Measurements from ENCODE around the gene PNKP. TPM values are rescaled to one million over a fixed set of nuclear protein-coding genes. Genes with fewer than 3 reads are reported as not detected.

PNKP gene
- total RNA-seq, 2 donors from 2014 or later: 71.1 to 74.5 TPM

DNA sequence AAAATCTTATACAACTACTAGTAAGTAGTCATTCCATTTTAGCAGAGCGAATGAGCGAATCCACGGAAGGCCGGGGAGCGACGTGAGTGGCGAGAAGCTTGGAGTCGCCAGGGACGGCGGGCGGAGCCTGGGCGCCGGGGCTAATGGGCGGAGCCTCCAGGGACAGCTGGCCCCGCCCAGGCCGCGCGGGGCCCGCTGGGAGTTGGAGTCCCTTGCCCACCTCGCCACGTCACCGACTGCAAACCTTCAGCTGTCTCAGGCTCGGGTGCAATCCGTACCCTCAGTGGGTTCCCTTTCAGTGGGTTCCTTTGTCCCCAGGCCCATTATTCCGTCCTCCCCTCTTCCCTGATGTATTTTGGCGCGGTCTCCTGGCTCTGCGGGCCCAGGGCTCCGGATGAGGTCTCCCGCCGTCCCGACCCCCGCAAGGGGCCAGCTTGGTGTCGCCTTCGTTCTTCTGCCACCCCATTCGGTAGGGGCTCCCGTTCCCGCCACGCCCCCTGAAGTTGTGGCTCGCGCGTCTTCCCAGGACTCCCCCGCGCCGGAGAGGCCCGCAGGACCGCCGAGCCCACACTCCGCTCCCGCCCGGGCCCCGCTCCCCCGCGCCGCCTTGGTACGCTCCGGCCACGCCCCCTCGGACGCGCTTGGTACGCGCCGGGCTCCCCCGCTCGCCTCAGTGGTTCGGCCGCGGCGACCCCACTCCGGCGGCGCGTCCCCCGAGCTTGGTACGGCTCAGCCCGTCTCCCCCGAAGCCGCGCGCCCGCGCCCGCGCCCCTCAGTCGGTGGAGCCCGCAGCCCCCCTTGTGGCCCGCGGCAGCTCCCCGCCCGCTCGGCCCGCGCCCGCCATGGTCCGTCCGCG, 16.7 kb downstream of the PNKP start, which contains the start of gene PTOV1:
TSS of gene PTOV1 (plus strand) at position 673 of the 856 bp plus-strand sequence.
- Mint-ChIP-seq H3K27me3 (ENCODE audit: low read depth) (no peaks in the 10 kb centered on the region), H3K9me3 (peaks cover 5% of the 10 kb centered on the region in 2 donors), H3K4me1 (ENCODE audit: low read depth) (peaks cover 47% of the 10 kb centered on the region), H3K4me3 (peak within 1 kb of the TSS; percentile 86 to 87), H3K36me3 (ENCODE audit: insufficient read depth in 2 of 2) (peaks cover 10 to 12% of the 10 kb centered on the region in 2 donors), H3K27ac (peak within 1 kb of the TSS; percentile 92)
- ATAC-seq (replicated peaks in 1 of 2) (peak; percentile 88 to 89), DNase-seq (peak; percentile 92 to 94)

DNA sequence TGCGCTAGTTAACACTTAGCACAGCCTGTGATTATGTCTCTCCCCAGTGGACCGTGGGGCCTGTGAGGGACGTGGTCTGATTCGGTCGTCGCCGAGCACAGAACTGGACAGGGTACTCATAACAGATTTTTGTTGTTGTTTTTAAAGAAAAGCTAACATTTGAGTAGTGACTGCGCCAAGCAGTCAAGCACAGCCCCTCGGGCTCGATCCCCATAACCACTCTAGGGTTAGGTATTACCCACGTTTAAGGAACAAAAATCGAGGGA, 17.2 kb downstream of the PNKP start:
- Mint-ChIP-seq H3K4me3 (peak overlapping the region; percentile 86 to 87), H3K27ac (peak overlapping the region; percentile 92), H3K36me3 (ENCODE audit: insufficient read depth in 2 of 2) (peaks cover 10 to 12% of the 10 kb centered on the region in 2 donors), H3K4me1 (ENCODE audit: low read depth) (peaks cover 47% of the 10 kb centered on the region), H3K9me3 (peaks cover 5% of the 10 kb centered on the region in 2 donors), H3K27me3 (ENCODE audit: low read depth) (no peaks in the 10 kb centered on the region)
- DNase-seq (no peak), ATAC-seq (replicated peaks in 1 of 2) (no peak)

DNA sequence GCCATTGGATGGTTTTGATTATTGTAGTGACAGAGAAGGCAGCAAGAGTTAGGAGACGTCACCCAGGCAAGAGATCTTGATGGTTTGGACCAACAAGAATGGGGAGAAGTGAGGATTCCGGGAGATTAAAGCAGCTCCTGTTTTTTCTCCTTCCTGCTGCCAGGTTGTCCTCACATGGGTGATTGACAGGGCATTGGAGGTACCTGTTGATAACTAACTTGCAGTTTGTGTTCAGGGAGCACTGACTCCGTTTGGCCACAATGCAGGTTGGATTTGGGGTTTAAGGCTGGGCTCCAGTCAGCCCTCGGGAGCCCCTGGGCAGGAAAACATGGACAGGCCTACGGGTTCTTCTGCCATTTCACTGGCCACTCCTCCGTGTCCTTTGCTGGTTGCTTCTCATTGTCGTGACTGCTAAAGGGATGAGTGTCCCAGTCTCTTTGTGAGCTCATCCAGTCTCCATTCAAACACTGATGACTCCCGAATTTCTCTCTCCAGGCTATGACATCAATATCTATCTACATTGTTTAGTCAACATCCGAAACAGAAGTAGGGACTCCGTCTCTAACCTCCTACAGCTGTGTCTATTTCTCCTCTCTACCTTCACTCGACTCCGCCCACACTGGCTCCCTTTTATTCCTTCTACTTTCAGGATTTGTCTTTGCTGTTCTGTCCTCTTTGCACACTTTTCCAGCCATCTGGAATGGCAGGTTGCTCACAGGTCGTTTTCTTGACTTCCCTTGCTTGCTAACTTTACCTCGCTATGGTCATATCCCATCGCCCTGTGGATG, 17.7 kb downstream of the PNKP start:
- no peaks in the 10 kb centered on the region for H3K27me3 Mint-ChIP-seq (ENCODE audit: low read depth)
- H3K4me1 Mint-ChIP-seq (ENCODE audit: low read depth): peaks cover 47% of the 10 kb centered on the region
- ATAC-seq (replicated peaks in 1 of 2) (no peak), DNase-seq (no peak)
- H3K36me3 Mint-ChIP-seq (ENCODE audit: insufficient read depth in 2 of 2): peaks cover 10 to 12% of the 10 kb centered on the region in 2 donors
- peaks cover 5% of the 10 kb centered on the region in 2 donors for H3K9me3 Mint-ChIP-seq
- H3K27ac Mint-ChIP-seq: peak overlapping the region; percentile 62
- peak overlapping the region; percentile 86 to 87 for H3K4me3 Mint-ChIP-seq

DNA sequence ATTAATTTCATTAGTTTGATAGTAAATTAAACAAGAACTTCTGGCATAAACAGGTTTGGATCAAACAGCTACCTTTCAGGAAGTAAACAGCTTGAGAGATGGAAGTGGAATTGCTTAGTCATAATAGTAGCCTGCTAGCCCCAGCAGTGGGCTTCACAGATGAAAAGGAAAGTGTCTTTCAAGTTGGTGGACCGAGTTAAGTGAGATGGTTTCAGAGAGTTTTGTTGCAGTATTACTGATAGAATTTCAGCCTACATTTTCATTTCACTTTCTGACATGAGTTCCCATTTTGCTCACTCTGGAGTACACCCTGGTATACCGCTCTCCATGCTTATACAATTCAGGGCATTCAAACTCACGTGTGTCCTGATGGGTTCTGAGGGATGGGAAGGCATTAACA, 18.4 kb downstream of the PNKP start:
- Mint-ChIP-seq H3K27ac (peak overlapping the region; percentile 62), H3K4me1 (ENCODE audit: low read depth) (peaks cover 46% of the 10 kb centered on the region), H3K36me3 (ENCODE audit: insufficient read depth in 2 of 2) (peaks cover 10 to 12% of the 10 kb centered on the region in 2 donors), H3K4me3 (peak overlapping the region; percentile 45 to 70), H3K9me3 (peaks cover 5% of the 10 kb centered on the region in 2 donors), H3K27me3 (ENCODE audit: low read depth) (no peaks in the 10 kb centered on the region)
- DNase-seq: no peak
- no peak for ATAC-seq (replicated peaks in 1 of 2)

DNA sequence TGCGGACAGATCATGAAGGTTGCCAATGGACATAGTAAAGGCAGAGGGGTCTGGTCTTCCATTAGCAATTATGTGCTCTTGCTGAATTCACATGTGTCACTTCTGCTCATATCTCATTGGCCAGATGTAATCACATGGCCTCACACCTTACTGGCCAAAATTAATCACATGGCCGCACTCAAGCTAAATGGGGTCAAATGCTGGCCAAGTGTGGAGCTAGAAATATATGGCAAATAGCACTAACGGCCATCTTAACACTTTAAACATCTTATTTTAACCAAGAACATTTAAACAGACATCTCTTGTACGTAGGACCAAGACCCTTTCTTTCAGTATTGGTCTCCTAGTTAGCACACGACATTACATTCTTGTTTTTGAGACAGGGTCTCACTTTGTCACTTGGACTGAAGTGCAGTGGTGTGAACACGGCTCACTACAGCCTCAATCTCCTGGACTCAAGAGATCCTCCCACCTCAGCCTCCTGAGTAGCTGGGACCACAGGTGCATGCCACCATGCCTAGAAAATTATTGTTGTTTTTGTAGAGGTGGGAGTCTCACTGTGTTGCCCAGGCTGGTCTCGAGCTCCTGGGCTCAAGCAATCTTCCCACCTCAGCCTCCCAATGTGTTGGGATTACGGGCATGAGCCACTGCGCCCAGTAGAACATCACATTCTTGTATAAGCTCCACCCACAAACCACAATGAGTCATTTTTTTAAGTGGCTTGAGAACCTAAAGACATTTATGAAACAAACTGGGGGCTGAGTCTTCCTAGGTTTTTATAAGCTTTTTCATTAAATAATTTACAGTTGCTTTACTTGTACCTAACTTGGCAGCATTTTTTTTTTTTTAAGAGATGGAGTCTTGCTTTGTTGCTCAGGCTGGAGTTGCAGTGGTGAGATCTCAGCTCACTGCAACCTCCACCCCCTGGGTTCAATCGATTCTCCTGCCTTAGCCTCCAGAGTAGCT, 19.4 kb downstream of the PNKP start:
- H3K36me3 Mint-ChIP-seq (ENCODE audit: insufficient read depth in 2 of 2): peaks cover 10 to 12% of the 10 kb centered on the region in 2 donors
- H3K9me3 Mint-ChIP-seq: peaks cover 5% of the 10 kb centered on the region in 2 donors
- DNase-seq: no peak
- peak overlapping the region; percentile 40 to 45 for H3K4me3 Mint-ChIP-seq
- no peak overlapping the region for H3K27ac Mint-ChIP-seq
- ATAC-seq (replicated peaks in 1 of 2): no peak
- H3K27me3 Mint-ChIP-seq (ENCODE audit: low read depth): no peaks in the 10 kb centered on the region
- peaks cover 36% of the 10 kb centered on the region for H3K4me1 Mint-ChIP-seq (ENCODE audit: low read depth)

DNA sequence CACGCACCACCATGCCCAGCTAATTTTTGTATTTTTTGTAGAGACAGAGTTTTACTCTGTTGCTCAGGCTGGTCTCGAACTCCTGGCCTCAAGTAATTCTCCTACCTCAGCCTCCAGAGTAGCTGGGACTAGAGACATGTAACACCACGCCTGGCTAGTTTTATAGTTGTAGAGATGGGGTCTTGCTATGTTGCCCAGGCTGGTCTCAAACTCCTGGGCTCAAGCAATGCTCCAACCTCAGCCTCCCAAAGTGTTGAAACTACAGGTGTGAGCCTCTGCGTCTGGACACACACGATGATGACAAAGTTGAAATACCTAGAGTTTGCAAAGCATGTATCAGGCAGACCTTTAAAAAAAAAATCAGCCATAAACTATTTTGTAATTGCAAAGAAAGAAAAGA, 21.0 kb downstream of the PNKP start:
- Mint-ChIP-seq H3K4me3 (no peak overlapping the region), H3K9me3 (peaks cover 5% of the 10 kb centered on the region in 2 donors), H3K27ac (no peak overlapping the region), H3K27me3 (ENCODE audit: low read depth) (no peaks in the 10 kb centered on the region), H3K4me1 (ENCODE audit: low read depth) (peaks cover 24% of the 10 kb centered on the region), H3K36me3 (ENCODE audit: insufficient read depth in 2 of 2) (peaks cover 10 to 12% of the 10 kb centered on the region in 2 donors)
- DNase-seq (no peak), ATAC-seq (replicated peaks in 1 of 2) (no peak)

DNA sequence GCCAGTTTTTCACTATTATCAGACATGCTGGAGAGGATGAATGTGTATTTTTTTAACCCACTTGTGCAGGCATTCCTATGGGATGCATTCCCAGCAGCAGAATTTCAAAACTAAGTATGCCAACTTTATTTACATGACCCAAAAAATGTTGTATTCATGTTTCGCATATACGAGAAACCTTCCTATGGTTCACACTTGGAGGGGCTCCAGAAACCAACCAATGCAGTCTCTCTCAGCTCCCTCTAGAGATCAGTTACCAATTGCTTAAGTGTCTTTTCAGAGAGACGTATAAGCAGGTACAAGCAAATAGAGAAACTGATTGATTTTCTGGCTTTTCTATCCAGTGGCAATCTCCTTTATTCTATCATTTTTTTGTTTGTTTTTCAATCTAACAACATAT, 22.0 kb downstream of the PNKP start:
- peaks cover 24% of the 10 kb centered on the region for H3K4me1 Mint-ChIP-seq (ENCODE audit: low read depth)
- peaks cover 10 to 12% of the 10 kb centered on the region in 2 donors for H3K36me3 Mint-ChIP-seq (ENCODE audit: insufficient read depth in 2 of 2)
- peaks cover 5% of the 10 kb centered on the region in 2 donors for H3K9me3 Mint-ChIP-seq
- ATAC-seq (replicated peaks in 1 of 2): no peak
- no peak overlapping the region for H3K27ac Mint-ChIP-seq
- H3K27me3 Mint-ChIP-seq (ENCODE audit: low read depth): no peaks in the 10 kb centered on the region
- DNase-seq: no peak
- no peak overlapping the region for H3K4me3 Mint-ChIP-seq

DNA sequence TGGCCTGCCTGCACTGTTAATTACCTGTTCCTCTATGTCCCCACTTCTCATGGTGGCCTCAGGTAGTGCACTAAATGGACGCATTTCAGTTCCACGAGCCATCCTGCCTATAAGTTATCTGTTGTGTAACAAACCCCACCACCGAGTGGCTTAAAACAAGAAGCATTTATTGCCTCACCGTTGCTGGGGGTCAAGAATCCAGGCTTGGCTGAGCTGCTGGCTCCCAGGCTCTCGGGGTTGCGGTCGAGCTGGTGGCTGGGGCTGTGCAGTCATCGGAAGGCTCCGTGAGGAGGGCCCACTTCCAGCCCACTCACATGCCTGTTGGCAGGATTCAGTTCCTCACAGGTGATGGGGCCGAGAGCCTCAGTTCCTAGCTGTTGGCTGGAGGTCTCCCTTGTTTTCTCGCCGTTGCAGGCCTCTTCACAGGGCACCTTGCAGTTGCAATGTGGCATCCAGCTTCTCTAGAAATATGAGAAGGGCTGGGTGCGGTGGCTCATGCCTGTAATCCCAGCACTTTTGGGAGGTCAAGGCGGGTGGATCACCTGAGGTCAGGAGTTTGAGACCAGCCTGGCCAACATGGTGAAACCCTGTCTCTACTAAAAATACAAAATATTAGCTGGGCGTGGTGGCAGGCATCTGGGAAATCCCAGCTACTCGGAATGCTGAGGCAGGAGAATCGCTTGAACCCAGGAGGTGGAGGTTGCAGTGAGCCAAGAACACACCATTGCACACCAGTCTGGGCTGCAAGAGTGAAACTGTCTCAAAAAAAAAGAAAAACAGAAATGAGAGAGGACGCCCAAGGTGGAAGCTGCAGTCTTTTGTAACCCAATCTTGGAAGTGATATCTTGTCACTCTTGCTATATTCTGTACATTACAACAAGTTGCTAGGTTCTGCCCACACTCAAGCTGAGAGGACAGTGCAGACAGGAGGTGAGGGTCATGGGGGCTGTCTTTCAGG, 23.0 kb downstream of the PNKP start:
- H3K9me3 Mint-ChIP-seq: peaks cover 5% of the 10 kb centered on the region in 2 donors
- no peak for ATAC-seq (replicated peaks in 1 of 2)

DNA sequence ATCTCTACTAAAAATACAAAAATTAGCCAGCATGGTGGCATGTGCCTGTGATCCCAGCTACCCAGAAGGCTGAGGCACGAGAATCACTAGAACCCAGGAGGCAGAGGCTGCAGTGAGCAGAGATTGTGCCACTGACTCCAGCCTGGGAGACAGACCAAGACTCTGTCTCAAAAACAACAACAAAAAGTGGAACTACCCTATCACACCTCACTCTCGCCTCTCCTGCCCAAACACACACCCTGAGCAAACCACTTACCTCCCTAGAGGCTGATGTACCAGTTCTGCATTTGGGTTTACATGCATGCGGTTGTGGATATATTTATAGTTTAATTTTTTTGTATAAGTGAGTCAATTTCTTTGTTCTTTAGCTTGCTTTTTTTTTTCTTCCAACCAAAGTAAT, 24.1 kb downstream of the PNKP start:
- no peak for DNase-seq
- H3K27ac Mint-ChIP-seq: no peak overlapping the region
- peaks cover under 1 to 5% of the 10 kb centered on the region in 2 donors for H3K36me3 Mint-ChIP-seq (ENCODE audit: insufficient read depth in 2 of 2)
- H3K4me1 Mint-ChIP-seq (ENCODE audit: low read depth): peaks cover 5% of the 10 kb centered on the region
- no peaks in the 10 kb centered on the region for H3K9me3 Mint-ChIP-seq
- no peak overlapping the region for H3K4me3 Mint-ChIP-seq
- no peaks in the 10 kb centered on the region for H3K27me3 Mint-ChIP-seq (ENCODE audit: low read depth)
- ATAC-seq (replicated peaks in 1 of 2): no peak

More for the DNA sequence above, 23.0 kb downstream of the PNKP start:
- peaks cover 17% of the 10 kb centered on the region for H3K4me1 Mint-ChIP-seq (ENCODE audit: low read depth)
- H3K27me3 Mint-ChIP-seq (ENCODE audit: low read depth): no peaks in the 10 kb centered on the region
- H3K27ac Mint-ChIP-seq: no peak overlapping the region
- H3K36me3 Mint-ChIP-seq (ENCODE audit: insufficient read depth in 2 of 2): peaks cover 5% of the 10 kb centered on the region in 2 donors
- no peak for DNase-seq
- no peak overlapping the region for H3K4me3 Mint-ChIP-seq

DNA sequence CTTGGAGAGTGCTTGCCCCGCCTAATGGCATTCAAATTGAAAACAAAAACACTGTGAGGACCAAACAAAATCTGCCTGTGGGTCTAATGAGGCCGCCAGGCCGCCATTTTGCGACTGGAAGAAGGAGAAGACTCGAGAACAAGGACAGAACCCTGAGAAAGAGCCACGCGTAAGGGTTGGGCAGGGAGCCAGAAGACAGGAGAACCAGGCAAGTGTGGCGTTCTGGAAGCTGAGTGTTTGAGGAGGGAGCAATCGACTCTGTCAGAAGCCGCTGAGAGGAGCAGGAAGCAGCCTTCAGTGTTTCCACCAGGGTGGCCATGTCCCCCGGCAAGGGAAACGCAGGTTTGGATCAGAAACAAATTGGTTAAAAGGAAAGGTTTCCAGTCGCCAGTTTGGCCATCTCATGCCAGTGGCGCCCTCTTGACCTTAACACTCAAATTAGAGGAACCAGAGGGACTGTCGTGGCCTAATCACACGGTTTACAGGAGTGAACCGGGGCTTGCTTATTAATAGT, 26.6 kb downstream of the PNKP start:
- Mint-ChIP-seq H3K4me3 (no peak overlapping the region), H3K9me3 (no peaks in the 10 kb centered on the region), H3K27ac (no peak overlapping the region), H3K4me1 (ENCODE audit: low read depth) (no peaks in the 10 kb centered on the region), H3K36me3 (ENCODE audit: insufficient read depth in 2 of 2) (peaks cover 0 to 5% of the 10 kb centered on the region in 2 donors), H3K27me3 (ENCODE audit: low read depth) (no peaks in the 10 kb centered on the region)
- DNase-seq: no peak
- ATAC-seq (replicated peaks in 1 of 2): no peak

DNA sequence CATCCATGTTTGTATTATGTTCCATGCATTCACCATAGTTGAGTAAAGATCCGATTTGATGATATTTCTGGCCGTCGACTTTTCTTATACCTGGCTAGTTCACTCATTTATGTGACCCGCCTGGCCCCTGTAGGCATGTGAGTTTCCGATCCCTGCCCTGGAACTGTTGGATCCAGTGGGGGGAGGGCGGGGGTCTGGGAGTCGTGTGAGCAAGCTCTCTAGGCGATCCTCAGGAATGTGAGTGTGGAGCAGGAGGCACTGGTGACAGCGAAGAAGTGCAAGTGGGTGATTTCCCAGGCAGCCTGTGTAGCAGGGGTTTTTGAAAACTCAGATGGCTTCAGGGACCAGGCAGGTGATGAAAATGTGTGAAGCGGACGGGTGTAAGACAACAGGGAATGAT, 27.1 kb downstream of the PNKP start:
- H3K27me3 Mint-ChIP-seq (ENCODE audit: low read depth): no peaks in the 10 kb centered on the region
- H3K9me3 Mint-ChIP-seq: no peaks in the 10 kb centered on the region
- H3K4me1 Mint-ChIP-seq (ENCODE audit: low read depth): no peaks in the 10 kb centered on the region
- no peak overlapping the region for H3K4me3 Mint-ChIP-seq
- no peak overlapping the region for H3K27ac Mint-ChIP-seq
- no peak for DNase-seq
- ATAC-seq (replicated peaks in 1 of 2): no peak
- H3K36me3 Mint-ChIP-seq (ENCODE audit: insufficient read depth in 2 of 2): peaks cover 0 to 5% of the 10 kb centered on the region in 2 donors

Data from activated T-cell treated with anti-CD3 and anti-CD28 coated beads, Interleukin-2, amount 50 U/mL, for 72 hours (primary cell).